Measurements from ENCODE around the gene COMMD1. TPM values are rescaled to one million over a fixed set of nuclear protein-coding genes. Genes with fewer than 3 reads are reported as not detected.
"Not testable (repeated sequence)": the region's sequence is repeated elsewhere in the genome, so short reads cannot be mapped to it uniquely, and the experiment has no call there.

COMMD1 gene
- total and polyA plus RNA-seq, 7 donors, result 33.6 to 67.3 (median 49.1) TPM

DNA sequence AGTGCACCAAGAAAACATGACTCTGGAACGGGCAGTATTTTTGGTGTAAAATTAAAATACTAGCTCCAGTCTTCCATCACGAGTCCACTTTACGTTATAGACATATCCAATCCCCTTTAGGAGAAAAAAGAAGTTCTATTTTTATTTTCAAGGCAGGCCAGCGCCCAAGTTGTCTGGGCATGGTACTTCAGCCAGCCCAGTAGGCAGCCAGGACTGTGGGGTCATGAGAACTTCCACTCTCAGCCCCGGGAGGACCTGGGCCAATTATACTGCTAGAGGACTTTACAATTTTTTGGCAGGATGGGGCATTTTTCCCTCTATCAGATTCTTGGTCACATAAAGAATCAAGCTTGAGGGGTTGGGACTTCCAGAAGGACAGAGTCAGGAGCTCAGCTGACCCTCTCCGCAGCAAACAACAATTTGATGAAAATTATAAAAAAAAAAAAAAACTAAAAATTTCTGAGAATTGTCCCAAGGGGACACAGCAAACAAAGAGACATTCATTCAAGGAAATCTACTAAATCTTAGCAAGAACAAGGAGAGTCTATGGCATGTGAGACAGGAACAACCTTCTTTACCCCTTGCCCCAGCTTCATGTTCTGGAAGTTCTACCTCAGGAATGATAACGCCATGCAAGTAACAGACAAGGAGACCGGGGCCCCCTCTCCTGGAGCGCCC is 253.1 kb downstream of the COMMD1 start:
- WGBS, 3 donors, result 46 to 56% (median 46%) methylated on average over 9 of the region's 9 CpGs
- ATAC-seq (peak in 1 of 4 donors; percentile 29), DNase-seq (no peak)
- TF ChIP-seq CTCF (IDR thresholded peaks at IDR 0.05), result no peak
- peaks cover 7% of the 10 kb centered on the region for H3K9me3 ChIP-seq
- H3K4me3 ChIP-seq, result no peak overlapping the region
- H3K4me1 ChIP-seq, result no peaks in the 10 kb centered on the region
- no peaks in the 10 kb centered on the region for H3K27me3 ChIP-seq (ENCODE audit: insufficient read depth in 3 of 3, low read length in 2 of 3)
- H3K27ac ChIP-seq, result no peak overlapping the region
- intact Hi-C loops (cut with DNase I), result no loop called here
- no peaks in the 10 kb centered on the region for H3K36me3 ChIP-seq (ENCODE audit: insufficient read depth in 1 of 2, low read depth in 1 of 2)

GRCh38 chr2:62160691-62161090 is 255.2 kb downstream of the COMMD1 start:
- intact Hi-C loops (cut with DNase I); H3K4me3 ChIP-seq; H3K4me1 ChIP-seq; ATAC-seq; H3K27ac ChIP-seq; H3K9me3 ChIP-seq; H3K36me3 ChIP-seq (ENCODE audit: insufficient read depth in 1 of 2, low read depth in 1 of 2); DNase-seq; H3K27me3 ChIP-seq (ENCODE audit: insufficient read depth in 3 of 3, low read length in 2 of 3): not testable (repeated sequence)
- WGBS, 3 donors, result 97 to 98% (median 98%) methylated on average over 9 of the region's 9 CpGs

DNA sequence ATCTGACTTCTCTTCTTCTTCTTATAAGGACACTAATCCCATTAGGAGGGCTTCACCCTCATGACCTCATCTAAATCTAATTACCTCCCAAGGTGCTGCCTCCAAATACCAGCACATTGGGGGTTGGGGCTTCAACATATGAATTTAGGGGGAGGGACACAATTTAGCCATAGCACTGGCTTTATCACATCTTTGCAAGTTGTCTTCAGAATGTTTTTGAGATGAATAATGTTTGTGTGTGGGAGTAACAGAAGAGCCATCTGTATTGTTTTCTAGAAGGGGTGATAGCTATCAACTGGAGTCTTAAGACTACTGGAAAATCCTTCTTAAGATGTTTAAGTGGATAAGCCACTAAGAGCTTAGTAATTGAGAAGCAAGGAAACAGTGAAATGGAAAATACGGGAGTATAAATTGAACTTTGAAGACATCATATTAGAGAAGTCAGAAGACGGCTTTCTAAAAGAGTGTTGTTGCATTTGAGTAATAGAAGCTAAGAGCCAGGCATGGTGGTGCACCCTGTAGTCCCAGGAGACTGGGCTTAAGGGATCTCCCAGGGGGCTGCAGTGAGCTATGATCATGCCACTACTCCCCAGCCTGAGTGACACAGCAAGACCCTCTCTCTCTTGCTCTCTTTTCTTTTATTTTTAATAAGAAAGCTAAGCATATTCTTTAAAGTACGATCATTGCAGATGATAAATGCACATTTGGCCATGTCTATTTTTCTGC is 257.8 kb downstream of the COMMD1 start:
- Histone ChIP-seq H3K9me3 (no peaks in the 10 kb centered on the region), H3K36me3 (ENCODE audit: insufficient read depth in 1 of 2, low read depth in 1 of 2) (no peaks in the 10 kb centered on the region), H3K4me1 (no peaks in the 10 kb centered on the region), H3K27me3 (ENCODE audit: insufficient read depth in 3 of 3, low read length in 2 of 3) (no peaks in the 10 kb centered on the region), H3K27ac (no peak overlapping the region), H3K4me3 (no peak overlapping the region)
- DNase-seq (no peak), ATAC-seq (no peak)
- intact Hi-C loops (cut with DNase I), result no loop called here
- WGBS, 3 donors, result 84 to 91% (median 90%) methylated on average over 3 of the region's 3 CpGs
- TF ChIP-seq CTCF (IDR thresholded peaks at IDR 0.05), result no peak

- no peak for TF ChIP-seq CTCF (IDR thresholded peaks at IDR 0.05)
- no peaks in the 10 kb centered on the region for H3K9me3 ChIP-seq
- no peak for DNase-seq
- no peaks in the 10 kb centered on the region for H3K36me3 ChIP-seq (ENCODE audit: insufficient read depth in 1 of 2, low read depth in 1 of 2)
- 54 to 61% (median 61%) methylated on average over 2 of the region's 2 CpGs for WGBS, 3 donors
- no peak overlapping the region for H3K27ac ChIP-seq
- no peak overlapping the region for H3K4me3 ChIP-seq
- H3K27me3 ChIP-seq (ENCODE audit: insufficient read depth in 3 of 3, low read length in 2 of 3), result no peaks in the 10 kb centered on the region
- intact Hi-C loops (cut with DNase I), result no loop called here
- ATAC-seq, result no peak
- no peaks in the 10 kb centered on the region for H3K4me1 ChIP-seq
Observed at GRCh38 chr2:62163834-62164233, 258.4 kb downstream of the COMMD1 start.

DNA sequence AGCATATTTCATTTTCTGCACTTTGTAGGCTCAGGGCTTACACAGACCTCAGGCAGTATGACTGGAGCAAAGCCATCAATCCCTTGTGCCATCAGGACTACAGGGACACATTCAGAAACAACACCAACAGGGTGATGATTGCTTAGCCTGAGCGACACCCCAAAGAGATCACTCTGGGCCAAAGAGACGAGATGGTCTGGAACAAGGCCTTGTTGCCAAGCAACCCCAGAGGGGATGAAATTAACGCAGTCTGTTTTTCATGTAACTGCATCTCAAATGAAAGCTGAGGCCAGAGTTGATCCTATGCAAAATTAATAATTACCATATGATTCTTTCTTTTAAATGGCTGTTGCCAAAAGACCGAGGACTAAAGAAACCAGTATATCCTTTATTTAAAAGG is 270.3 kb downstream of the COMMD1 start:
- ATAC-seq (no peak), DNase-seq (no peak)
- Histone ChIP-seq H3K27me3 (ENCODE audit: insufficient read depth in 3 of 3, low read length in 2 of 3) (no peaks in the 10 kb centered on the region), H3K36me3 (ENCODE audit: insufficient read depth in 1 of 2, low read depth in 1 of 2) (no peaks in the 10 kb centered on the region), H3K4me3 (no peak overlapping the region), H3K9me3 (no peaks in the 10 kb centered on the region), H3K4me1 (no peaks in the 10 kb centered on the region), H3K27ac (no peak overlapping the region)
- intact Hi-C loops (cut with DNase I), result no loop called here
- WGBS, 3 donors, result 60 to 63% (median 60%) methylated on average over 4 of the region's 4 CpGs
- TF ChIP-seq CTCF (IDR thresholded peaks at IDR 0.05), result no peak

All from psoas muscle (tissue), 8 donors.